ENCODE results near the gene PRR5.
"Not testable (repeated sequence)": the region's sequence is repeated elsewhere in the genome, so short reads cannot be mapped to it uniquely, and the experiment has no call there.

The PRR5 gene

GRCh38 chr22:44676066-44676440 is 26.0 kb upstream of the PRR5 start:
- DNase-seq: not testable (repeated sequence)

- DNase-seq: peak; percentile 97
Measured at GRCh38 chr22:44676441-44677352, 25.3 kb upstream of the PRR5 start.

GRCh38 chr22:44677353-44677840 is 24.6 kb upstream of the PRR5 start:
- DNase-seq: peak; percentile 36

- DNase-seq: no peak
Measured at GRCh38 chr22:44677871-44678555, 24.0 kb upstream of the PRR5 start.

GRCh38 chr22:44678556-44679305 is 23.3 kb upstream of the PRR5 start:
- no peak for DNase-seq

- not testable (repeated sequence) for DNase-seq
Measured at GRCh38 chr22:44679306-44679647, 22.7 kb upstream of the PRR5 start.

- no peak for DNase-seq
Measured at GRCh38 chr22:44680058-44680457, 21.9 kb upstream of the PRR5 start.

GRCh38 chr22:44680481-44680894 is 21.5 kb upstream of the PRR5 start:
- DNase-seq: peak; percentile 39

- no peak for DNase-seq
Measured at GRCh38 chr22:44682556-44683168, 19.3 kb upstream of the PRR5 start.

- DNase-seq: no peak
Measured at GRCh38 chr22:44683237-44683636, 18.8 kb upstream of the PRR5 start.

GRCh38 chr22:44683881-44684280 is 18.1 kb upstream of the PRR5 start:
- no peak for DNase-seq

GRCh38 chr22:44684506-44685383 is 17.3 kb upstream of the PRR5 start:
- peak; percentile 96 for DNase-seq

GRCh38 chr22:44685384-44686056 is 16.5 kb upstream of the PRR5 start:
- peak; percentile 92 for DNase-seq

GRCh38 chr22:44686873-44687600 is 15.0 kb upstream of the PRR5 start:
- DNase-seq: no peak

- DNase-seq: no peak
Measured at GRCh38 chr22:44689173-44689572, 12.8 kb upstream of the PRR5 start.

GRCh38 chr22:44689915-44690524 is 12.0 kb upstream of the PRR5 start:
- no peak for DNase-seq

- DNase-seq: no peak
Measured at GRCh38 chr22:44691796-44692661, 10.0 kb upstream of the PRR5 start.

GRCh38 chr22:44692662-44693007 is 9.4 kb upstream of the PRR5 start:
- DNase-seq: no peak

- no peak for DNase-seq
Measured at GRCh38 chr22:44693145-44693544, 8.9 kb upstream of the PRR5 start.
